Measurements from ENCODE around the gene OPRL1.

DNA sequence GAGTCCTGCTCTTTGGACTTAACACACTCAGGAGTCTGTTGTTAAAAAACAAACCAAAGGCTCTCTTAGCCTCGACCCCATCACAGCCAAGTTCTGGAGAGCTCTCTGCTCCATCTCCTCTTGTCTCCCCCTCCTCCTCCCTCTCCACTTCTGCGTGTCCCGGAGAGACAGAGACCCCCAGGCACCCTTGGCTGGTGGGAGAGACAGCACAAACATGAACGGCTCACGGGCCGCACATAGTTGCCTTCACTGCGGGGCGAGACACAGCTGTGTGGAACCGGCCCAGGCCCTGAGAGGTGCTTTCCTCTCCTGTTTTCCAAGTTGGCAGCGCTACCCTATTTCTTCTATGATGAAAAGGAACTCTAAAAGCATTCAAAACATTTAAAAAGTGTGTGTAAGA lies 61.1 kb downstream of the OPRL1 start:
- TF ChIP-seq, protein P1, sequence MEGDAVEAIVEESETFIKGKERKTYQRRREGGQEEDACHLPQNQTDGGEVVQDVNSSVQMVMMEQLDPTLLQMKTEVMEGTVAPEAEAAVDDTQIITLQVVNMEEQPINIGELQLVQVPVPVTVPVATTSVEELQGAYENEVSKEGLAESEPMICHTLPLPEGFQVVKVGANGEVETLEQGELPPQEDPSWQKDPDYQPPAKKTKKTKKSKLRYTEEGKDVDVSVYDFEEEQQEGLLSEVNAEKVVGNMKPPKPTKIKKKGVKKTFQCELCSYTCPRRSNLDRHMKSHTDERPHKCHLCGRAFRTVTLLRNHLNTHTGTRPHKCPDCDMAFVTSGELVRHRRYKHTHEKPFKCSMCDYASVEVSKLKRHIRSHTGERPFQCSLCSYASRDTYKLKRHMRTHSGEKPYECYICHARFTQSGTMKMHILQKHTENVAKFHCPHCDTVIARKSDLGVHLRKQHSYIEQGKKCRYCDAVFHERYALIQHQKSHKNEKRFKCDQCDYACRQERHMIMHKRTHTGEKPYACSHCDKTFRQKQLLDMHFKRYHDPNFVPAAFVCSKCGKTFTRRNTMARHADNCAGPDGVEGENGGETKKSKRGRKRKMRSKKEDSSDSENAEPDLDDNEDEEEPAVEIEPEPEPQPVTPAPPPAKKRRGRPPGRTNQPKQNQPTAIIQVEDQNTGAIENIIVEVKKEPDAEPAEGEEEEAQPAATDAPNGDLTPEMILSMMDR (IDR thresholded peaks at IDR 0.05), result no peak
- TF ChIP-seq POLR2A (IDR thresholded peaks at IDR 0.05) (no peak), POLR2AphosphoS5 (IDR thresholded peaks at IDR 0.05) (no peak)

All from breast epithelium (tissue), 3 donors.